ENCODE results near the gene CGREF1. TPM values are rescaled to one million over a fixed set of nuclear protein-coding genes. Genes with fewer than 3 reads are reported as not detected.

Gene CGREF1
- total and polyA plus RNA-seq, 11 donors = 0.24 to 2.7 (median 0.92) TPM; not detected in 1

- Histone ChIP-seq H3K27me3 (peaks cover 0 to 6% (median 0%) of the 10 kb centered on the region in 9 donors), H3K27ac (no peak overlapping the region), H3K4me3 (no peak overlapping the region), H3K36me3 (no peaks in the 10 kb centered on the region), H3K4me1 (peaks cover 0 to 20% (median 8%) of the 10 kb centered on the region in 12 donors), H3K9me3 (no peaks in the 10 kb centered on the region)
- 87 to 89% (median 87%) methylated on average over 10 of the region's 10 CpGs for WGBS, 4 donors
- no peak for DNase-seq
- no peak for ATAC-seq
- intact Hi-C loops (cut with DNase I) = loop anchor here in 2 of 10 donors (5.0 to 10.0 kb wide), 2 partner anchors 182 to 205 kb away; partner anchors contain the start of genes TRIM54 (in 1 of the 2) and UCN (in 1 of the 2)
- TF ChIP-seq CTCF (IDR thresholded peaks at IDR 0.05) (no peak), POLR2A (IDR thresholded peaks at IDR 0.05) (no peak)
Observed at GRCh38 chr2:27100036-27100435, 18.9 kb downstream of the CGREF1 start.

- Histone ChIP-seq H3K4me1 (peaks cover 0 to 20% (median 8%) of the 10 kb centered on the region in 12 donors), H3K9me3 (no peaks in the 10 kb centered on the region), H3K27ac (no peak overlapping the region), H3K36me3 (no peaks in the 10 kb centered on the region), H3K27me3 (peaks cover 0 to 6% (median 0%) of the 10 kb centered on the region in 9 donors), H3K4me3 (no peak overlapping the region)
- no peak for ATAC-seq
- intact Hi-C loops (cut with DNase I) = loop anchor here (2.0 to 10.0 kb wide), 11 partner anchors 27 to 255 kb away; partner anchors contain the start of genes TRIM54 (in 4 of the 10), DNAJC5G (in 1 of the 10) and DPYSL5 (in 1 of the 10)
- WGBS, 4 donors = 90 to 93% (median 91%) methylated on average over 12 to 19 of the region's 19 CpGs
- TF ChIP-seq CTCF (IDR thresholded peaks at IDR 0.05) = no peak
- no peak for TF ChIP-seq POLR2A (IDR thresholded peaks at IDR 0.05)
- DNase-seq = no peak
Observed at GRCh38 chr2:27099334-27099955, 19.5 kb downstream of the CGREF1 start.

GRCh38 chr2:27097341-27097740, 21.6 kb downstream of the CGREF1 start:
- intact Hi-C loops (cut with DNase I) = loop anchor here in 7 of 10 donors (2.0 to 10.0 kb wide), 7 partner anchors 93 to 253 kb away; partner anchors contain the start of genes TRIM54 (in 4 of the 7), DNAJC5G (in 1 of the 7) and DPYSL5 (in 1 of the 7)
- no peak overlapping the region for H3K4me3 ChIP-seq
- peaks cover 0 to 20% (median 8%) of the 10 kb centered on the region in 12 donors for H3K4me1 ChIP-seq
- 90 to 95% (median 93%) methylated on average over 14 of the region's 14 CpGs for WGBS, 4 donors
- no peaks in the 10 kb centered on the region for H3K9me3 ChIP-seq
- no peaks in the 10 kb centered on the region for H3K27me3 ChIP-seq
- H3K27ac ChIP-seq = no peak overlapping the region
- DNase-seq (no peak), ATAC-seq (no peak)
- no peak for TF ChIP-seq CTCF (IDR thresholded peaks at IDR 0.05)
- no peaks in the 10 kb centered on the region for H3K36me3 ChIP-seq

- intact Hi-C loops (cut with DNase I) = loop anchor here in 7 of 10 donors (2.0 to 10.0 kb wide), 7 partner anchors 94 to 252 kb away; partner anchors contain the start of genes TRIM54 (in 4 of the 7), DNAJC5G (in 1 of the 7) and DPYSL5 (in 1 of the 7)
- Histone ChIP-seq H3K4me3 (no peak overlapping the region), H3K27ac (peak overlapping the region in 5 of 12 donors; percentile 7 to 68 (median 60))
Observed at GRCh38 chr2:27096748-27097297, 22.1 kb downstream of the CGREF1 start.

More at GRCh38 chr2:27096748-27097297, 22.1 kb downstream of the CGREF1 start:
- no peaks in the 10 kb centered on the region for H3K36me3 ChIP-seq
- no peaks in the 10 kb centered on the region for H3K9me3 ChIP-seq
- no peaks in the 10 kb centered on the region for H3K27me3 ChIP-seq
- ATAC-seq (no peak), DNase-seq (peak in 1 of 5 donors; percentile 37)
- 71 to 84% (median 78%) methylated on average over 3 of the region's 3 CpGs for WGBS, 4 donors
- no peak for TF ChIP-seq POLR2A (IDR thresholded peaks at IDR 0.05)
- TF ChIP-seq CTCF (IDR thresholded peaks at IDR 0.05) = no peak
- peaks cover 0 to 20% (median 8%) of the 10 kb centered on the region in 12 donors for H3K4me1 ChIP-seq

All from heart left ventricle (tissue), 16 donors.